ENCODE measurements around the gene MAGI1. TPM values are rescaled to one million over a fixed set of nuclear protein-coding genes. Genes with fewer than 3 reads are reported as not detected.

Gene MAGI1
- total RNA-seq, 1 donor from 2014 or later, result 39.1 TPM

DNA sequence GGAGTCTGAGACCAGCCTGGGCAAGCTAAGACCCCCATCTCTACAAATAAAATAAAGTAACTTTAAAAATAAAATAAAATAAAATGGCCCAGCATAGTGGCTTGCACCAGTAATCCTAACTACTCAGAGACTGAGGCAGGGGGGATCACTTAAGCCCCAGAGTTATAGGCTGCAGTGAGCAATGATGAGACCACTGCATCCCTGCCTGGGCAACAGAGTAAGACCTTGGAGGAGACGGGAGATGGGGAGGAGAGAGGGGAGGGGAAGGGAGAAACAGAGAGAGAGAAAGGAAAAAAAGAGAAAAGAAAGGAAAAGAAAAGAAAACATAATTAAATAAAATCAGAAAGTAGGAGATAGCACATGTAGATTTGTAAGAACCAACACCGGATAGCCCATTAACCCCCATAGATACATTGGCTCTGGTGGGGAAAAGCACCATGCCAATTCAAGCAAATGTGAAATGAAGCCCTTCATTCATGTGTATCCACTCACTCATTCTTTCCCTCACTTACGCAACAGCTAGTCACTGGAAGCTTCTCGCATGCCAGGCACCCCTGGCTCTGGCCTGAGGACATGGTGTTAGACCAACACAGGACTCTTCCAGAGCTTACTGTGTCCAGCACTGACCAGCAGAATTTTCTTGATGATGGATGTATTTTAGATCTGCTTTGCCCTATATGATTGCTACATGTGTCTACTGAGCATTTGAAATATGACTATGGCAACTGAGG lies 183.2 kb downstream of the MAGI1 start:
- DNase-seq (ENCODE audit: low spot score in 2 of 2), result no peak
- FAIRE-seq, result no peak

DNA sequence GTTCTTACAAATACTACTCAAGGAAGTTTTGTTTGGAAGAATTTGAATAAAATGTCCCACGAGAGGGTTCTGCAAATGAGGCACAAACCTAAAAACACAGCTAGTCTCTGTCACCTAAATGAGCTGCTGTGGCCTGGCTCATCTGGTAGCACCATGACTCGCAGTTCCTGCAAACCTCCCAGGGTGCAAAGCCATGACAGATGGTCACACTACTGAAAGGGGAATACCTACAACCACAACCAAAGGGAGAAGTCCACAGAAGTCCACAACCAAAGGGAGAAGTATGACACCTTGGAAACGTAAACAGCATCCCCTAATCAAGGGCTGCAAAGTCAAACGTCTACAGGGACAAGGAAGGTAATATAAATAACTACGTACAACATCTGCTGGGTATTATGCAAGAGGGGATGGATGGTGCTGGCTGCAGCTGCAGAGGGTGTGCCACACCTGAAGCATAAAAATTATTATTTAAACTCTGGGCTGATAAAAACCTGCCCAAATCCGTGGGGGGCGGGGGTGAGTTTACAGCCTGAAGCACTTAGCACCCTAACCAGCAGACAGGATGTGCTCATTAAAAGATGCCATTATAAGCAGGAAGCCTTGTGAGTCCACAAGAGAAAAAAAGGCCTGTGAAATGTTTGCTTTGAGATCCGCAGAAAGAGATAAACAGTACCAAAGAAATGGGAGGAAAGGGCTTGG lies 184.0 kb downstream of the MAGI1 start:
- DNase-seq (ENCODE audit: low spot score in 2 of 2), result no peak
- no peak for FAIRE-seq

DNA sequence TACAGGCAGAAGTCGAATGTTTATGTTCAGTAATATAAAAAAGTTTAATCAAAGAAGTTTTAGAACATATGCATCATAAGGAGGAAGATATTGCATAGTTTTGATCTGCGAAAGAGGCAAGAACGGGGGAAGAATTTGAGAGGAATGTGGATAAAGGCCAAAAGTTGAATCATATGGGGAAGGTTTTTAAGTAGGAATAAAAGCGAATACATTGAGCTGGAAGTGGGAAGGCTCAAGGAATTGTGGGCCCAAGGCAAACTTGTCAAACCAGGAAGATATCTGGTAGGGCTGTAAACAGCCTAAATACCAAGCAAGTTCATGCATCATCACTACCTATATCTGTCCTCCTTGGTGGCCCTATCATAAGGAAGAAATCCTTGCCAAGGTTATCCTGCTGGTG lies 186.9 kb downstream of the MAGI1 start:
- DNase-seq (ENCODE audit: low spot score in 2 of 2) (no peak), FAIRE-seq (no peak)

DNA sequence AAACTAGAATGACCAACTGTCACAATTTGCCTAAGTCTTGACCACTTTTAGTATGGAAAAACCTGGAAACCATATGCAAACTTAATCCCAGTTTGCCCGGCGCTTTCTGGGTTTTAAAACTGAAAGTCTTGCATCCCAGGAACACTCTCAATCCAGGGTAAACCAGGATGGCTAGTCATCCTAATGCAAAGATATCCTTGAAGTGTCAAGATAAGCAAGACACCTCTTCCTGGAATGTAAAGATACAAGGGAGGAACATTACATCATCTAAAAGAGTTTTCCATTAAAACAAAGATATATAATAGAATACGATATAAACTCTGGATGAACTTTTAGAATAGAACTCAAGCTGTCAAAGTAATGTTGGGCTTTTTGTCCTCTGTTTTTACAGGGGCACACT lies 188.5 kb downstream of the MAGI1 start:
- DNase-seq (ENCODE audit: low spot score in 2 of 2) (no peak), FAIRE-seq (no peak)

DNA sequence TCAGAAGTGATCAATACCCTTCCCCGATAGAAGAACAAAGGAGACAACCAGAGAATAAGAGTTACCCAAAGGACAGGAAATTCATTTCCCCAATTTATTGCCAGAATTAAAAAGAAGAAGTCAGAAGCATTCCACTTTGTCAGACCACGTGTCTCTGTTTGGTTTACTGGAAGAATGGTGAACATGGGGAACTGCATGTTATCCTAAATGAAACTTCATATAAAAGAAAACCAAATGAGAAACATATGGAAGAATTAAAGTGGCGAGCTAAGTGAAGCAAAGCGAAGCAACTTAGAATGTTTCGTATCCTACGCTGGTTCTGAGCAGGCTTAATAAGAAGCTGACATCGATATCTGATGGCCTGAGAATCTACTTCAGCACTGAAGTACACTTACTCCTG lies 190.7 kb downstream of the MAGI1 start:
- FAIRE-seq (no peak), DNase-seq (ENCODE audit: low spot score in 2 of 2) (no peak)

DNA sequence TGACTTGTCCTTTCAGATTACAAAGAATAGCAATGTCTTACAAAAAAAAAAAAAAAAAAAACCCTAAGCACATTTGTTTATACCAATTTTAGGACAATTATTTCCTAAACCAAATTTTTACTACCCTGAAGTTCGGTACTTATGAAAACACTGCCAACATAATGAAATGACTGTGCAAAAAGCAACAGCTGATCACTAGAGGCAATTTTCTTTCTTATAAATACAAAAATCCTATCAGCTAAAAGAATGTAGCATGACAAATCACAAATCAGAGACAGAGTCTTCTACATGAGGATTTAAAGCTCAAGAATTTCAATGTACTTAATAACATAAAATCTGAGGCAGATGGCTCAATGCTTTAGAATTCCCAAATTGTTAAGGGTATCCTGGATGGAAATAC lies 191.8 kb downstream of the MAGI1 start:
- FAIRE-seq (no peak), DNase-seq (ENCODE audit: low spot score in 2 of 2) (no peak)

DNA sequence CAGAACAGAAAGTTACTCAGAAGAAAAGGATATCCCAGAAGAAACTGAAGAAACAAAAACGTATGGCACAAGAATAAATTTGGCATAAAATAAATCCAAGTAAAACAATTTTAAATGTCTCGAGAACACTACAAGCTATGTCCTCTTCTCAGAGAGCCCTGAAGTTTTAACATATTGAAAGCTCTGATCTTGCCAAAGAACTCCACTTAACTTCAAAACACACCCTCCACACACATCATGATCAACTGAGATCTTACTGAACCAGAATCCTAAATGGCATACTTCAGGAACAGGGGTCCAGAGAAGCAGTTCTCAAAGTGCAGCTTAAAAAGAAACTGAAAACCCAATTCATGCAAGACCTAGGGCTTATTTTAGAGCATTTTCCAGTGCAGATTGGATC lies 194.3 kb downstream of the MAGI1 start:
- FAIRE-seq, result no peak
- DNase-seq (ENCODE audit: low spot score in 2 of 2), result no peak

DNA sequence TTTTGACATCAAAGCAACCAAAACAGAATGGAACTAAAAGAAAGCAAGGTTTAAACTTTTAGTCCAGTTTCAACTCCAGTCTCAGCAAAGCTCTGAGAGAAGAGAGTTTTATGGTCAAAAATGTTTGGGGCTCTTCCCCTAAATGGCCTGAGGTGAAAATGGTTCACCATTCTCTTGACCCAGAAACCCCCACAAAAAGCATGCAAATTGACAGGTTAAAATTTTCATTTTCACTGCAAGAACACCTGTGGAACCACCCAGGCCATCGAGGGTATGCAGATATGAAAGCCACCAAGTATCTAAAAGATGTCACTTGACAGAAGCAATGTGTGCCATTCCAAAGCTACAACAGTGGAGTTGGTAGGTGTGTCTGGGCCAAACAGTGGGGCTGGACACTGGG lies 195.0 kb downstream of the MAGI1 start:
- DNase-seq (ENCODE audit: low spot score in 2 of 2) (no peak), FAIRE-seq (no peak)

DNA sequence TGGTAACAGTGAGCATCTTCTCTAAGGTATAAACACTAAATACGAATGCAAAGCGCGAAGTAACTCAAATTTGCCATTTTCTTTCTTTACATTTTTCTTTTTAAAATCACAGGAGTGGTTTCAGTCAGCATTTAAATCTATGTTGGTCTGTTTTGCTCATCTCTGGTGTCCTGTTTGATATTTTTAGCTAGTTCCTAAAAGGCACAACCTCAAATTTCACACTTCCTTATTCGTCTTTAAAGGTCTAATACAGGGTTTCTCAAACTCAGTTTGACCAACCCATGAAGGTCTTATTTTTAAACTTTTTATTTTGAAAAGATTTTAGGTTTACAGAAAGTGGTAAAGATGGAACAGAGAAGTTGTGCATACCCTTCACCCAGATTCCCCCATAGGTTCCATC lies 201.1 kb downstream of the MAGI1 start:
- no peak for DNase-seq (ENCODE audit: low spot score in 2 of 2)
- FAIRE-seq, result no peak

DNA sequence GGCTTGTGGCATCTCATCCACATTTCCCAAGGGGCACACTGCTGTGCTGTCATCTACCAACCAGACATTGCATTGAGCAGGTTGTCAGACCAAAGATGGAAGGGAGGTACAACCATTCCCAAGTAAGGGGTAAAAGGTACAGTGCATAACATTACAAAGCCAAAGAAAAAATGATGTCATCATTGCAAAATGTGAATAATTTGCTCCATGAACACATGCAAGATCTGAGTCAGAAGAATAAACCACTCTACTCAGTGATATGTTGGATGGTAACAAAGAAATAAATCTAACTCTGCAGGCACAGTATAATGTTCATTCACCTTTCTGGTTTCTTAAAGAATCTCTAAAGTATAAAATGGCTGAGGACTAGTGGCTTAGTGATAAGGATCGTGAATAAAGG lies 202.7 kb downstream of the MAGI1 start:
- DNase-seq (ENCODE audit: low spot score in 2 of 2) (no peak), FAIRE-seq (no peak)

DNA sequence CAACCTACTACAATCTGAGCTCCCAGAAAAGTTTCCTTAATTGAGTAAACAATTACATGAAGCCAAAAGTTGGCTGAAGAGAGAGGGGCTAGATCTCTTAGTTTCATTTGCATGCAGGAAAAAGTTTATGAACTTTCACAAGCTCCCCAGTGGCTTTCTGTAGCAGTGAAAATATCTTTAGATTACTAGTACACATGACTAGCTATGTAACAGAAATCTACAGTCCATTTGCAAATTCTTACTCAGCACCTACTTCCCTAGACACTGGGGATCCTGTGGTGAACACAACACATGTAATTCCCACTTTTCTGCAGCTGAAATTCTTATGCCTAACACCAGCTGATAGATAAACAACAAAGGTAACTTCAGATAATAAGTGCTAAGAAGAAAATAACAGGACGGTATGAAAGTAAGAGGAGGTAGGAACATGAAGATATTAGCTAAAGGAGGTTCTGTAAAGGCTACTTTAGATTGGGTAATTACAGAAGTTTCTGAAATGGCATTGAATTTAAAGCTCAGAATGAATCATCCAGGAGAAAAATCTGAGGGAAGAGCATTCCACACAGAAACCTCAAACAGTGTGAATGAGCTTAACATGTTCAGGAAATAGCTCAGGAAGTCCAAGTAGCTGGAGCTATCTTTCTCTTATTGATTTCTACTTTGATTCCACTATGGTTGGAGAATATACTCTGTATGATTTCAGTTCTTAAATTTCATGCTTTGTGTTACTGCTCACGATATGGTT lies 204.8 kb downstream of the MAGI1 start:
- no peak for DNase-seq (ENCODE audit: low spot score in 2 of 2)
- no peak for FAIRE-seq

DNA sequence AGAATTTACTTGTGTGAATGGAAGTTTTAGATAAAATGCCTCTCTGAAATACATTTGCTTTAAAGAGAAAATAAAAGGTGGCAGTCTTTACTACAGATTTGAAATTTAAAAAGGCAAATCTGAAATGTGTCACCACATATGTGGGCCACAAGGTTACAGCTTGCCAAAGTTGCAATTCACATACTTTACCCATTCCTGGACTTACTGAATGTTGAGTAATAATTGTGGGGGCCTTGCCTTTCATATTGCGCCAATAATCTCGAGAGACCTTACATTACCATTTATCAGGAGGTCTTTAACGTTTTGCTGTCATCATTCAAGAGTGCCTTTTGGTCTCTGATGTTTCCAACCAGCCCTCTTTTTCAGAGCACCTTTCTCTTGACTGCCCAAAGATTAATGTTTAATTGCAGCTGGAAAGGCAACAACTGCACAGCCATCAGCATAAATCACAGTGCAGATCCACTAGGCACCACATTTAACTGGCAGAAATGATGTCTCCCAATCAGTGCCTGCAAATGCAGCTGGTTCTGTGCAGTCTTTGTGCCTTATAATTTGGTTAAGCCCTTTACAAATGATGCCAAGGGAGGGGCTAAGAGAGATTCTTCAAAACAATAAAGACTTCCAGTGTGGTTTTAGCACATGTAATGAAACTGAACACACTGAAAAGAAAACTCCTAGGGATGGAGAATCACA lies 206.8 kb downstream of the MAGI1 start:
- DNase-seq (ENCODE audit: low spot score in 2 of 2), result no peak
- FAIRE-seq, result no peak

DNA sequence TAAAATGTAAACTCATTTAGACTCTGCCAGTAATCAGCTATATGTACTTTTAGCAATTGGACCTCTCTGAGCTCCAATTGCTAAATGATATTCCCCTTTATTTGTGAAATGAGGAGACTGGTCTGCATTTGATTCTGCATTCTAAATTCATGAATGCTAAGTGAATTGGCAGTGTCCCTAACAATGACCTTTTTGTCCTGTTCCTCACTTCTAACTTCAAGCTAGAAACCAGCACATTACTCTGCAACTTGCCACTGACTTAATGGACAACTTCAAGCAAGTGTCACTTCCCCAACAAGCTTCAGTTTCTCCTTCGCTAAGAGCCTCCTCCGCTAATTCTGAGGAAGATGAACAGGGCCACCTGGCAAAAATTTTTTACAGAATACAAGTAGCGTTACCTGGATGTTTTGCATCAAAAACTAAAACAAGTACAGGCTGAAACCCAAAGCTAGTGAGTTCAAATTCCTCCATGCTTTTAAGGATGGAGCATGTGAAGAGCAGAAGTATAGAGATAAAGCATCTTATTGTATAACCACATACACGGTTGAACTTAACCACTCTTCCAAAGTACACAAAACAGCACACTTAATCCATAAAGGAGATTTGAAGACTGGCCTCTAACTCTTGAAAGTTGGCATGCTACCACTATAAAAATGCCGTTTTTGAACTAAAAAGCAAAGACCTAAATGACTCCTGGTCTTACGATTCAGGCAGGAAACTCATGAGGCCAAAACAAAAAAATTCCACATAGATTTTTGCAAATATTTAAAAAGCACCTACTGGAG lies 207.6 kb downstream of the MAGI1 start:
- FAIRE-seq (no peak), DNase-seq (ENCODE audit: low spot score in 2 of 2) (no peak)

DNA sequence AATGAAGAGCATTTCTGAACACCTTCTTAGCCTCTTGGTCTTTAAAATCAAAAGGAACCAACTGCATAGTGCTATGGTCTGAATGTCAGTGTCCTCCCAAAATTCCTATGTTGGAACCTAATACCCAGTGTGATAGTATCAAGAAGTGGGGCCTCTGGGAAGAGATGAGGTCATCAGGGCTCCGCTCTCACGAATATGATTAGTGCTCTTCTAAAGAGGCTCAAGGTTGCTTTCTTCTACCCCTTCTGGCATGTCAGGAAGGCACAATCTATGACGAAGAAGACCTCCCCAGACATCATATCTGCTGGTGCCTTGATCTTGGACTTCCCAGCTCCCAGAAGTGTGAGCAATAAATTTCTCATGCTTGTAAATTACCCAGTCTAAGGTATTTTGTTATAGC lies 209.5 kb downstream of the MAGI1 start:
- DNase-seq (ENCODE audit: low spot score in 2 of 2) (no peak), FAIRE-seq (no peak)

DNA sequence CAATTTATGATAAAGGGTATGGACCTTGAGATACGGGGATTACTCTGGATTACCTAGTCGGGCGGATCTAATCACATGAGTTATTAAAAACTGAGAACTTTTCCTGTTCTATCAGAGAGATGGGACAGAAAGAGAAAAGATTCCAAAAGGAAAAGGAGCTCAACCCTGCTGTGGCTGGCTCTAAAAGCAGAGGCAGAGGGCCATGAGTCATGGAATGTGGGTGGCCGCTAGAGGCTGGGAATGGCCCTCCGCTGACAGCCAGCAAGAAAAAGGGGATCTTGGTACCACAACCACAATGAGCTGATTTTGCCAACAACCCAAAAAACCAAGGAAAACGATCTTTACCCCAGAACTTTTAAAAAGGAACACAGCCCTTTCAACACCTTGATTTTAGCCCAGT lies 210.0 kb downstream of the MAGI1 start:
- FAIRE-seq (no peak), DNase-seq (ENCODE audit: low spot score in 2 of 2) (no peak)

DNA sequence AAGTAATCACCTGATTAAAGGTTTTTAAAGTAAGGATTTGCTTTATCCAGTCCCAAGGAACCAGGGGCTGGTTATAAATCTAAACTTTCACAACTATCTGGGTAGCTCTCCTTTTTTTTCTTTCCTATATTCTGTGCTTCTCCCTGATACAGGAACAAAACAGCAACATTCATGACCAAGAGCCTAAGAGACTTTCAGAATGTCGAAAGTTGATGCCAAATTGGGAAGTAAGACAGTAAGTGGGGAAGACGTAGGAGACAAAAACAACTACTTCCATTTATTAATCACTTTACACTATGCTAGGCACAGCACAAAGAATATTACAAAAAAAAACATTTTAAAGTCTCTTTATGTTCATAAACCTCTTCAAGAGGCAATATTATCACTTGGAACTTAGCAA lies 211.6 kb downstream of the MAGI1 start:
- no peak for DNase-seq (ENCODE audit: low spot score in 2 of 2)
- FAIRE-seq, result no peak

DNA sequence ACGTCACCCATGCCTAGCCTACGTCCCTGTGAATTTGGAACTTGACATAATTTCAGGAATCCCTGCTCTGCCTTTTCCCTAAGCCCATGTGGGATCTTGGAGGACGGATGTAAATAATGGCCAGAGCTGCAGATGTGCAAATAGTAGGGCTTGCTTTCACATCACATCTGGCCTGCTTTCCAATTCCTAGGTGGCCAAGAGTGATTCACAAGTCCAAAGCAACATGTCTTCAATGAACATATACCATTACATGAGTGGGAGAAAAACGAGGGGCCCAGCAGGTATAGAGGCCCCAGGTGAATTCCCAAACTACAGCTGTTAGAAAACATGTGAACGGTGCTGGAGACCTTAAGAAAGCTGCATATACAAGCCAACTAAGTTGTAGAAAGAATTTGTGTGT lies 214.6 kb downstream of the MAGI1 start:
- DNase-seq (ENCODE audit: low spot score in 2 of 2) (no peak), FAIRE-seq (no peak)

DNA sequence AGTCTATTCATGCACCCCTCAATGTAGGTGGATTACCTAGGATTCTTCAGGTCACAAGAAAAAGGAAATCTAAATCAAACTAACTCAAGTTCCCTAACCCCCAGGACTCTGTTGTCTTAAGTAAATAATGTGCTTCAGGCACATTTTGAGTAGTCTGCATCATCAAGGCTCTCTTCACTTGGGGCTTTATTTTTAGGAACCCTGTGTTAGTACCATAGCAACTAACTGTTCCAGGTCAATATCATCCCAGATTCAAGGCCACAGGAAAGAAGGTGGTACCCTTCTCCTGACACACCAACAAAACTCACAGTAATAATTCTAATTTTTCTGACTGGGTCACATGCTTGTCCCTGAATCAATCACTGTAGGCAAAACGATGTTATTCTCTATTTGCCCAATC lies 218.1 kb downstream of the MAGI1 start:
- FAIRE-seq (no peak), DNase-seq (ENCODE audit: low spot score in 2 of 2) (no peak)

DNA sequence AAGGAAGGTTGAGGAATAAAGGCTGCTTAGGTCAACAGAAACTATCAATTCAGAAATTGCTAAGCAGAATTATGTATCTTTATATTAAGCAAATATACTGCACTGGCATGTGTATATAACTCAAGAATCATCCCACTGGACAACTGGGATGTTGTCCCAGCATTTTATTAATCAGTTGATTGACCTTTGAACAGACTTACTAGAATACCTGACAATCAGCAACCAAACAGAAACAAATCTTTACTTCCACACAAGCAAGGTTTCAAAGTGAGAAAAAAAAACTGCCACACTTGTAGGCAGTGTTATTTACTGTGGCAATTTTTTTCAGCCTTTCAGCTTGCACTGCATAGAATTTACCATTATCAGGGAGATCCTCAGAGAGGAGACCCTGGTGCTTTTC lies 218.8 kb downstream of the MAGI1 start:
- DNase-seq (ENCODE audit: low spot score in 2 of 2), result no peak
- FAIRE-seq, result no peak

DNA sequence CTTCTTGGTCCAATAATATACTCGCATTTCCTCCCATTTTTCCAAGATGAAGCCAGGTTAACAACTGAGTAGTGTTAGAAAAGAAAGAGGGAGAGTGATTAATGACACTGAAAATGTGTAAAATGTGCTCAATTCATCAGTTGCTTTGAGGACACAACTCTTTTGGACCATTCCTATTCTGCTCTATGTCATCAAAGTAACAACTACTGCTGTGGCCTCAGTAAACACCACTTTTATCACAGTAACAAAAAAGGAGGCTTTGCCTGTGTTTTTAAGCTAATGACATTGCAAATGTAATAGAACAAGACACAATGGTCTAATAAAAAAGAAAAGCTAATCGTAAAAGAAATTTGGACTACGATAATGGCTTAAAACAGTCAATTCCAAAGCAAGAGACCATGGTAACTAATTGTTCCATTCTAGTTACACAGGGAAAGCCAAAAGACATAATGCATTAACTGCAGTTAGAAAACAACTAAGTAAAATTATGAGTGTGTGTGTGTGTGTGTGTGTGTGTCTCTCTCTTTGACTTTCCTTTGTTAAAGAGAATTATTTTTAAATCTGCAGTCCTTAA lies 221.1 kb downstream of the MAGI1 start:
- DNase-seq (ENCODE audit: low spot score in 2 of 2), result no peak
- FAIRE-seq, result no peak
